A673 (cell line): ENCODE results near the gene MRPS2.

ENCODE experiments used
- EZH2 ChIP-seq: fragments of 200-600 bp; sonication (generic); IDR thresholded peaks from 2 replicates; pipeline ENCODE4 v1.6.1; 2017; ENCODE audit warnings: borderline replicate concordance, low read depth, mild to moderate bottlenecking, mixed read lengths, antibody characterized with exemption, low read length; ENCODE audit not compliant: poor library complexity, severe bottlenecking
- TF ChIP-seq, protein P1 (sequence below): fragments of 300-800, 200-600 bp; sonication (generic); conservative IDR thresholded peaks from 2 replicates; pipeline ENCODE4 v1.5.1; 2017; ENCODE audit warnings: low read depth, mild to moderate bottlenecking, antibody characterized with exemption, low read length, moderate library complexity, mixed read lengths

GRCh38 chr9:135480940-135481310 is 19.6 kb upstream of the MRPS2 start:
- TF ChIP-seq, protein P1, sequence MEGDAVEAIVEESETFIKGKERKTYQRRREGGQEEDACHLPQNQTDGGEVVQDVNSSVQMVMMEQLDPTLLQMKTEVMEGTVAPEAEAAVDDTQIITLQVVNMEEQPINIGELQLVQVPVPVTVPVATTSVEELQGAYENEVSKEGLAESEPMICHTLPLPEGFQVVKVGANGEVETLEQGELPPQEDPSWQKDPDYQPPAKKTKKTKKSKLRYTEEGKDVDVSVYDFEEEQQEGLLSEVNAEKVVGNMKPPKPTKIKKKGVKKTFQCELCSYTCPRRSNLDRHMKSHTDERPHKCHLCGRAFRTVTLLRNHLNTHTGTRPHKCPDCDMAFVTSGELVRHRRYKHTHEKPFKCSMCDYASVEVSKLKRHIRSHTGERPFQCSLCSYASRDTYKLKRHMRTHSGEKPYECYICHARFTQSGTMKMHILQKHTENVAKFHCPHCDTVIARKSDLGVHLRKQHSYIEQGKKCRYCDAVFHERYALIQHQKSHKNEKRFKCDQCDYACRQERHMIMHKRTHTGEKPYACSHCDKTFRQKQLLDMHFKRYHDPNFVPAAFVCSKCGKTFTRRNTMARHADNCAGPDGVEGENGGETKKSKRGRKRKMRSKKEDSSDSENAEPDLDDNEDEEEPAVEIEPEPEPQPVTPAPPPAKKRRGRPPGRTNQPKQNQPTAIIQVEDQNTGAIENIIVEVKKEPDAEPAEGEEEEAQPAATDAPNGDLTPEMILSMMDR, result no peak
- no peak for TF ChIP-seq EZH2
